ENCODE data around the gene RCSD1. TPM values are rescaled to one million over a fixed set of nuclear protein-coding genes. Genes with fewer than 3 reads are reported as not detected.

The RCSD1 gene
- total RNA-seq, 1 experiment from 2014 or later: 0.50 TPM

- H3K27ac Mint-ChIP-seq: peak overlapping the region; percentile 82
- peaks cover 29% of the 10 kb centered on the region for H3K27me3 Mint-ChIP-seq (ENCODE audit: low read depth)
- H3K4me3 Mint-ChIP-seq: peak overlapping the region; percentile 93
- ChIA-PET POLR2A (interaction anchor here (0.7 kb wide), 1 partner anchor 863 kb away, joined by 4 read pairs; no protein-coding TSS in a partner anchor), CTCF (interaction anchor here (0.7 to 1.8 kb wide), 13 partner anchors 8 to 1286 kb away, joined by 3 to 12 read pairs (median 6); no protein-coding TSS in a partner anchor)
- H3K4me1 Mint-ChIP-seq: peaks cover 23% of the 10 kb centered on the region
- DNase-seq (ENCODE audit: low spot score): no peak
- no peak for TF ChIP-seq TEAD4 (CRISPR knock-in tag; IDR thresholded peaks at IDR 0.05)
- no peak for TF ChIP-seq ZNF263 (CRISPR knock-in tag; IDR thresholded peaks at IDR 0.05; ENCODE audit: low read depth)
- TF ChIP-seq ERG (CRISPR knock-in tag; IDR thresholded peaks at IDR 0.05): no peak
- TF ChIP-seq ZNF425 (CRISPR knock-in tag; conservative IDR thresholded peaks at IDR 0.05): no peak
- TF ChIP-seq RELA (CRISPR knock-in tag; IDR thresholded peaks at IDR 0.05; ENCODE audit: borderline replicate concordance): no peak
- no peak for ATAC-seq
- no peaks in the 10 kb centered on the region for H3K36me3 Mint-ChIP-seq
- no peaks in the 10 kb centered on the region for H3K9me3 Mint-ChIP-seq
Measured at GRCh38 chr1:167716000-167716271, 85.9 kb downstream of the RCSD1 start.

GRCh38 chr1:167717351-167717750 lies 87.3 kb downstream of the RCSD1 start:
- no peak overlapping the region; the same call in 1 of the 2 replicates for H3K27ac Mint-ChIP-seq
- H3K9me3 Mint-ChIP-seq: no peaks in the 10 kb centered on the region
- peaks cover 26% of the 10 kb centered on the region for H3K4me1 Mint-ChIP-seq
- POLR2A ChIA-PET: interaction anchor here (0.5 kb wide), 1 partner anchor 14 kb away, joined by 3 read pairs; no protein-coding TSS in a partner anchor
- no peak for TF ChIP-seq RELA (CRISPR knock-in tag; IDR thresholded peaks at IDR 0.05; ENCODE audit: borderline replicate concordance)
- no peak for TF ChIP-seq MXD4 (CRISPR knock-in tag; IDR thresholded peaks at IDR 0.05; ENCODE audit: borderline replicate concordance)
- no peak for TF ChIP-seq GTF2I (CRISPR knock-in tag; conservative IDR thresholded peaks at IDR 0.05)
- no peak for TF ChIP-seq TEAD4 (CRISPR knock-in tag; IDR thresholded peaks at IDR 0.05)
- no peak for TF ChIP-seq STAT6 (CRISPR knock-in tag; conservative IDR thresholded peaks at IDR 0.05; ENCODE audit: low read depth)
- TF ChIP-seq NFATC4 (CRISPR knock-in tag; IDR thresholded peaks at IDR 0.05): no peak
- TF ChIP-seq ATF1 (CRISPR knock-in tag; IDR thresholded peaks at IDR 0.05): no peak
- TF ChIP-seq JAZF1 (CRISPR knock-in tag; IDR thresholded peaks at IDR 0.05): no peak
- TF ChIP-seq TEAD1 (CRISPR knock-in tag; IDR thresholded peaks at IDR 0.05): no peak
- no peak for TF ChIP-seq AR (CRISPR knock-in tag; IDR thresholded peaks at IDR 0.05)
- no peak for TF ChIP-seq ZNF425 (CRISPR knock-in tag; conservative IDR thresholded peaks at IDR 0.05)
- TF ChIP-seq ZNF219 (CRISPR knock-in tag; IDR thresholded peaks at IDR 0.05; ENCODE audit: borderline replicate concordance): no peak
- H3K27me3 Mint-ChIP-seq (ENCODE audit: low read depth): peaks cover 17% of the 10 kb centered on the region
- peak overlapping the region; percentile 93 for H3K4me3 Mint-ChIP-seq
- no peak for ATAC-seq
- H3K36me3 Mint-ChIP-seq: no peaks in the 10 kb centered on the region
- CTCF ChIA-PET: interaction anchor here (0.5 to 1.8 kb wide), 6 partner anchors 10 to 497 kb away, joined by 3 to 12 read pairs (median 6); no protein-coding TSS in a partner anchor
- no peak for DNase-seq (ENCODE audit: low spot score)

All from WTC11 (cell line).